LNCaP clone FGC (cell line): Measurements from ENCODE around the gene OLFM3.

Experiments
- DNase-seq: peaks from one replicate; pipeline ENCODE4 v3.0.0-alpha.2; 2011; ENCODE audit warnings: low read depth
- H3K4me3 ChIP-seq: 2 replicates; pipeline ENCODE4 v1.5.1; 2011; ENCODE audit warnings: mild to moderate bottlenecking, low read depth, low read length, control low read depth
- TF ChIP-seq, protein P1 (sequence below): IDR thresholded peaks from 2 replicates; pipeline ENCODE4 v1.5.1; 2012; ENCODE audit warnings: mild to moderate bottlenecking; ENCODE audit not compliant: control insufficient read depth, insufficient read depth; ENCODE audit errors: extremely low read depth

The OLFM3 gene

DNA sequence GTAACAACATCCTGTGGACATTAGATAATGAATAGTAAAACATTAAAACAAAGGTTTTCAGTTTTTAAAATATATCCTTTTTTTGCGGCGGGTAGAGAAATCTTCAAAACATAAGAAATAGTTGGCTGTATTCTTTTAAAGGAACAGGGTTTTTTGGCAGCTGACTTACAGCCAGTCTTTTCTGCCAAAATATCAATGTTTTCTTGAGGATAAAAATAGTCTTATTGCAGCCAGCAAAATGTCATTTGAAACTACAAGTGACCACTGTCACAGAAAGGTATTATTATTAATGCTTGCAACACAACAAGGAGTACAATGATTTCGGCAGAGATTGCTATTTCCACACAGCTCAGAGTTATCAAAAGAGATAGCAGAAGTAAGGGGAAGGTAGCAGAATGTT, 21.4 kb downstream of the OLFM3 start:
- DNase-seq, result no peak
- TF ChIP-seq, protein P1, sequence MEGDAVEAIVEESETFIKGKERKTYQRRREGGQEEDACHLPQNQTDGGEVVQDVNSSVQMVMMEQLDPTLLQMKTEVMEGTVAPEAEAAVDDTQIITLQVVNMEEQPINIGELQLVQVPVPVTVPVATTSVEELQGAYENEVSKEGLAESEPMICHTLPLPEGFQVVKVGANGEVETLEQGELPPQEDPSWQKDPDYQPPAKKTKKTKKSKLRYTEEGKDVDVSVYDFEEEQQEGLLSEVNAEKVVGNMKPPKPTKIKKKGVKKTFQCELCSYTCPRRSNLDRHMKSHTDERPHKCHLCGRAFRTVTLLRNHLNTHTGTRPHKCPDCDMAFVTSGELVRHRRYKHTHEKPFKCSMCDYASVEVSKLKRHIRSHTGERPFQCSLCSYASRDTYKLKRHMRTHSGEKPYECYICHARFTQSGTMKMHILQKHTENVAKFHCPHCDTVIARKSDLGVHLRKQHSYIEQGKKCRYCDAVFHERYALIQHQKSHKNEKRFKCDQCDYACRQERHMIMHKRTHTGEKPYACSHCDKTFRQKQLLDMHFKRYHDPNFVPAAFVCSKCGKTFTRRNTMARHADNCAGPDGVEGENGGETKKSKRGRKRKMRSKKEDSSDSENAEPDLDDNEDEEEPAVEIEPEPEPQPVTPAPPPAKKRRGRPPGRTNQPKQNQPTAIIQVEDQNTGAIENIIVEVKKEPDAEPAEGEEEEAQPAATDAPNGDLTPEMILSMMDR, result no peak
- H3K4me3 ChIP-seq, result no peak overlapping the region

DNA sequence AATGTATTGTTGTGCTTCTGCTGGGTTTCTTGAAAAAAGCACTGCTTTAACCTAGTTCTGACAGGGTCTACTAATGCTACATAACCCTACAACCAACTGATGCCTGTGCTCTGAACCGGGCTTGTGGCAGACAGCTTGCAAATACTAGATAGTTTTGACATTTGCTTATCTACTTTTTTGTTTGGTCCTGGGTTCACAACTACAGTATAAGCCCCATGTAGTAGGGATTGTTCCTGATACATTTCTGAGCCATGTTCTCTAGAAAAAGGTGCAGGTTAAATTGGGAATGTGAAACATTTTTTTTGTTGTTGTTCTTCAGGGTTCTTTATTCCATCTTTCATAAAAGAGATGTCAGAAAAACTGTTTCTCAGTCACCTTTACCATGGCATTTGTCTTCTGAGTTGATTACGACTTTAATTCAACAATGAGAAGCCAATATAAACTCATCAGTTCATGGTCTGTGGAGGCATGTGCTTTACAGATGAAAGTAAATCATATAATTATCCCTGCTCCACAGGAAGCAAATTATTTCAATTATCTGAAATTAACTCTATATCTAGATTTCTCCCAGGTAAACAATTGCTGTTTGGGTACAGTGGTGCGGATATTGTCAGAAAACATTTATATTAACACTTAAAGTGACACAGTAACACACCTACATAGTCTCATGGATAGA, 22.0 kb downstream of the OLFM3 start:
- no peak overlapping the region for H3K4me3 ChIP-seq
- TF ChIP-seq, protein P1, result no peak
- no peak for DNase-seq

DNA sequence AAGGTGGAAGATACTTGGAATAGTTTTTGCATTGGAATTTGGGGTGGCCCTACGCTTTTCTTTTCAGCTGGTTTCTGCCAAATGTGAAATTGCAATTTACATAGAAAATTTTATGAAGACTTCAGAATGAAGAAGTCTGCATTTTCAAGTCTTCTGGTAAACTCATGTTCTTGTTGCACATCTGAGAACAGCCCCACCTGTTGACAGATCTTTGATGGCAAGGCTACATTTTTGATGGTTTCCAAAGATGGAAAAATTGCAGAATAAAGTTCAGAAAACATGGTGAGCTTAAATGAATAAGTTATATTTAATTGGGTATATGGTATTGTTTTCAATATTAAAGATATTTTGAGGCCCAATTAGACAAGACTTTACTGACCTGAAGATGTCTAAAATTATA, 25.4 kb downstream of the OLFM3 start:
- TF ChIP-seq, protein P1, result peak; percentile 29; the same call in 1 of the 2 replicates
- DNase-seq, result no peak
- H3K4me3 ChIP-seq, result no peak overlapping the region

DNA sequence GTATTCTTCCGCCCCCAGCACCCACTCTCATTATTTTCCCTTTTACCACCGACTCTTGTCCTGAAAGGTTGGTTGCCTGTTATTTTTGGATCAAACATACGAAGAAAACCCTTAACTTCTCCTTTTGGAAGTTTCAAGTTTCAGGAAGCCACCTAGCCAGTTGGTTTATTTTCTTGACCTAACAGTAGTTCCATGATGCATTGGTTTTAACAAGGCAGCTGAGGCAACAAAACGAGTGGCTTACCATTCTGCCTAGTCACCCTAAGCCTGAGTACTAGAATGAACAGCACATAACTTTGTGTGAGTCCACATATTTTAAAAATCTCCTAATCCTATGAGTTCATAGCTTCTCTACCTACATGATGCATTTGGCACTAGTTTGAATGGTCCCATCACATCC, 28.9 kb downstream of the OLFM3 start:
- DNase-seq, result no peak
- H3K4me3 ChIP-seq, result no peak overlapping the region
- TF ChIP-seq, protein P1, result no peak

DNA sequence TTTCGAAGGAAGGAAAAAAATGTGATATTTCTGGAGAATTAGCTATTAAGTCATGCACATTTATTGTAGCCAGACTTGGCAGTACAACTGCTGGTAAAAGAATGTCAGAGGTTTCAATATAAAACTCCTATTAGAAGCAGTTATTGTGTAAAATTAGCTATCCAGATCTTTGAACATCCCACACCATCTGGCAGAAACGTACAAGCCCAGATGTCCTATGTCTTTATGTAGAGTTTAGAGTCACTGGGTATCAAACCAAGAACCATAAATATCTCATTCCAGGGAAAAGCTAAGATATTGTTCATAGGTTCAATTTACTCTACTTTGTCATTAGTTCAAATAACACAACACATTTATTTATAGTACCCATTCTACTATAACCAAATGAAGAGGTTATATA, 31.4 kb downstream of the OLFM3 start:
- no peak overlapping the region for H3K4me3 ChIP-seq
- TF ChIP-seq, protein P1, result no peak
- DNase-seq, result no peak

DNA sequence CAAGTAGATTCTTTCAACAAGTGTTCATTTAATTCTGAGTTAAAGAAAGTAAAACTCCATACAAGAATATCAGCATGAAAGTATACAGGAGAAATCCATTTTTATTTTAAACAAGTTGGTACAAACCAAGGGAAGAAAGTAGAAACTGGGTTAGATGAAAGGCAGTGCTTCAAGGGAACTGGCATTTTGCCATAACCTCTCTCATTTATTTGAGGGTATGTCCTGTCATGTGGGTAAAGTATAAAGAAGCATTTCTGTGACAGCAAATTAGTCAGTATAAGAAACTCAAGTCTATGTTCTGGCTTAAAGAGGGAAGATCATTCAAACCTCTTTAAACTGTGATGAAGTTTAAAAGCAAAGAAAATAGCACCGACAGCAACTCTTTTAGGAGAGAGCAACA, 32.0 kb downstream of the OLFM3 start:
- TF ChIP-seq, protein P1, result no peak
- H3K4me3 ChIP-seq, result no peak overlapping the region
- no peak for DNase-seq

DNA sequence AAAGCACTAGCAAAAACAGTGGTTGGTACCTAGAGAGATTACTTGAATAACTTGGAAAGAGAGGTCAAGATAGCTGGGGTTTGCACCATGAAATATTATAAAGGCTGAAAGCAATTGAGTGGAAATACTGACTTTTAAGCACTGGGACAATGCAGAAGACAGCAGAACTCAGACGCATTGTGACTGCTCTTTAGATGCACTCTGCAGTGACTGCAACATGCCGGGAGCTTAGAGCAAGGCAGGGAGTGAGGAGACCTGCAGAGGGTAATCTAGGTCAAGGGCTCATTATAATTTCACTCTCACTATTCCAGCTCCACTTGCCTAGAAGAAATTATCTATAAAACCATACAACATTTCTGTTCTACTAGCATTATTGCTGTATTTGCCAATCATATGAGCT, 36.6 kb downstream of the OLFM3 start:
- no peak overlapping the region for H3K4me3 ChIP-seq
- no peak for DNase-seq
- TF ChIP-seq, protein P1, result no peak
